DMS114 treated with DMSO at 0.1 percent for 48 hours (cell line): ENCODE data around the gene EPAS1.

Experiments used
- DNase-seq: peaks from one replicate; lab custom pipeline; 2025; ENCODE audit not compliant: unreplicated experiment; lab: John Stamatoyannopoulos, UW

Gene EPAS1

DNA sequence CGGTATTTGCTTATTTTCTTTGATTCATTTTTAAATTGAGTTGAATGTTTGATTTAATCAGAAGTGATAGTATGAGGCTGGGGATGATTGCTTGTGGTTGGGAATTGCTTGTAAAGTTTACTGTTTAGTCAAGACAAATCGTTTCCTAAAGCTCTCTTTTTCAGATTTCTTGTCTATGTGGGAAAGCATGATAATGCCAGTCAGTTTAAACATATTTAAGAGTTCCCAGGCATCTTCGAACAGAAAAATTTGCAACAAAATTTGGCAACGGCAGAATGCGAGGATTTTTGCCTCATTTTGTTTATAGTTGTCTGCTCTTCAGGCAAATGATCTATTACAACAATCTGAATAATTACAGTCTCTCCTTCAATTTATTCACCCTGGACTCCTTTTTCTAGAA lies 22.5 kb downstream of the EPAS1 start:
- no peak for DNase-seq

GRCh38 chr2:46320141-46320567 lies 22.9 kb downstream of the EPAS1 start:
- DNase-seq = no peak

DNA sequence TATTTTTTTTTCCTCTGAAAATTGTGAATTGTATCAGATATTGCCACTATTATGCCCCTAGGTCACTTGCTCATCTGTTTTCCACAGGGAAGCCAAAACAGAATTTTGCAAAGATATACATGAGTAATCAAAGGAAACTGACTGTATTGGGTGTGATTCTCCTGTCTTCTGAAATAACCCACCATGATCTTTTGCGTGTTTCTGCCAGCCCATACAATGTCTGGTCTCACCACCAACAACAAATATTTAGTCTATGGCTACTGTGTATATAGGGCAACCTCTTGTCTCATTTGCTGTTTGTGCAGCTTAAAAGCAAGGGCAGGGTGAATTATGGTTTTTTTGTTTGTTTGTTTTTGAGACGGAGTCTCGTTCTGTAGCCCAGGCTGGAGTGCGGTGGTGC lies 26.5 kb downstream of the EPAS1 start:
- no peak for DNase-seq

GRCh38 chr2:46325182-46325928 lies 28.1 kb downstream of the EPAS1 start:
- DNase-seq = no peak

- DNase-seq = no peak
Observed at GRCh38 chr2:46326231-46326980, 29.2 kb downstream of the EPAS1 start.

- no peak for DNase-seq
Observed at GRCh38 chr2:46327627-46328026, 30.4 kb downstream of the EPAS1 start.

DNA sequence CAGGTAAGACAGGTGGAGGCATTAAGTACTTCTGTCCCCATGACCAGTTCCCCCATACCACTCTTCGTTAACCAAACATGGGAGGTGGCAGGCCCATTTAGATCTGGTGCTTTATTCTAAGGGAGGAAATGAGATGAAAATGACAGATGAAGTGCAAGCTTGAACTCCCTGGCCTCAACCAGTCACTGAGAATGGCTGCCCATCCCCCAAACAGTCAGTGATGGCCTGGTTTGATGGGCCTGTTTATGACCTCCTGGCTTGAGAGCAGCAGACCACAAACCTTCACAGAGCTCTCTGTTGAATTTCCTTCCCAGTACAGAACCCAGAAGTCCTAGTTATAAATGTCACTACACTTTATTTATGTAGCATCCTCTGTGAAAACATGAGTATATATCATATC lies 31.1 kb downstream of the EPAS1 start:
- no peak for DNase-seq

DNA sequence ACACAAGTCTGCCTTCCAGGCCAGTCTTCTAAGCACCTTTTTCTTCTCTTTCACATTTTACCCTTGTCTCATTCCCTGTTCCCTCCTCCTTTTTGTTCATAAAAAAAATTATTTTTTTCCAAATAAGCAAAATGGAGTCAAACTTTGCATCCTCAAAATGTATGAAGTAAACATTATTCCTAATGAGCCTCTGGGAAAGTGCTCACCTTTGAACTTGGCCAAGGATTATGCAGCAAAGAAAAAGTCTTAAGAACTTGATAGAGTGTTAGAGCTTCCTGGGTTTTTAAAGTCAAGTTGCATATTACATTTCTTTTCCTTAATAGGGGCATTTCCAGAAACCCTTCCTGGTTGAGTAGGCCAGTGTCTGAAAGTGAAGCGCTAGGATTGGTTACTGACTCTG lies 31.6 kb downstream of the EPAS1 start:
- DNase-seq = no peak

DNA sequence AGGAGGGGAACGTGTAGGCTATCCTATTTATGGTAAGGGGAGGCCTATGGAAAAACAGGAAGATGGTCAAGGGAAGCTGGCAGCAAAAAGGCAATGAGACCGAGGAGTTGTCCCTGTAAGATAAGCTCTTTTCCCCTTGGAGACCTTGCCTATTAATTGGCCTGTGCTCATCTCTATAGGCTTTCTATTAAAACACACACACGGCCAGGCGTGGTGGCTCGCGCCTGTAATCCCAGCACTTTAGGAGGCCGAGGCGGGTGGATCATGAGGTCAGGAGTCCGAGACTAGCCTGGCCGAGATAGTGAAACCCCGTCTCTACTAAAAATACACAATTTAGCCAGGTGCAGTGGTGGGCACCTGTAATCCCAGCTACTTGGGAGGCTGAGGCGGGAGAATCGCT lies 32.1 kb downstream of the EPAS1 start:
- DNase-seq = no peak

GRCh38 chr2:46329803-46330775 lies 32.9 kb downstream of the EPAS1 start:
- DNase-seq = no peak

DNA sequence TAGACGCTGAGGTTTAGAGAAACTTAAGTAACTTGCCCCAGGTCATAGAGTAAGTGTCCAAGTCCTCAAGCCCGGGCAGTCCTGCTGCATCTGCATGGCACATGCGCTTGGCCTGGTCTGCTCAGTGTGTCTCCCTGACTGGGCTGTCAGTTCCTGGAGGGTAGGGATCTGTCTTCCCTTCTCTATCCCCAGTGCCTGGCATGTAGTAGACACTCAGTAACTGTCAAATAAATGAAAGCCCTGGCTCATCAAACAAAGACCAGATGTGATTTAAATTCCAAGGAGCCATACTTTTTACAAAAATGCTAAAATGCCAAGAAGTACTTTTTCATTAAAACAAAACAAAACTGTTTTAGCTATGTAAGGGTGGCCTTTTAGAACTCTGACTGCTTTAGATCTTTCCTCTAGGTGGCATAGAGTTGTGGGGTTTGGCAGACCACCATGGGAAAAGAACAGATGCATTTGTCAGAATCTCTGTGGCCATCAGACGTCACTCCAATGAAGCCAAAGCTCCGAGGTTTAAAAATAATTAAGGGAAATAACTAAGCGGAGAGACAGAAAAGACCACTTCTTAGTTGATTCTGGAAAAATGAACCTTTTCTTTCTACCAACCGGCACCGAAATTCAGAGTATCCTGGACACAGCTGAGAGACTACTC lies 34.0 kb downstream of the EPAS1 start:
- DNase-seq = no peak

- no peak for DNase-seq
Observed at GRCh38 chr2:46332686-46333281, 35.6 kb downstream of the EPAS1 start.

DNA sequence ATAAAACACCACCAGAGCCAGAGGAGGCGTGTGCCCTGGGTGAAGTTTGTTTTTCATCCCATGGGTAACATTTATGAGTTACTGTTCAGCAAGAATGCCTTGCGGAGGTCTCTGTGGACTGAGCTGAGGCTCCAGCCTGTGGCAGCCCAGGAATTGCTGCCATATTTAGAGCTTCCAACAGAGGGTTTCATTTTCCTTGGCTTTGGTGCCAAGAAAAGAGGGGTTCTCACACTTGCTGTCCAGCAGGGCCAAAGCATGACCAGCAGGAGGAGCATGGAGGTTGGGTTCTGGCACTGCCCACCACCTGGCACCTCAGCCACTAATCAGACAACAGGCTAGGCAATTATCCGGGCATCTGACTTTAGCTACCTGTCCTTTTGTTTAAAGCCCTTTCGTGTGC lies 36.7 kb downstream of the EPAS1 start:
- DNase-seq = no peak

DNA sequence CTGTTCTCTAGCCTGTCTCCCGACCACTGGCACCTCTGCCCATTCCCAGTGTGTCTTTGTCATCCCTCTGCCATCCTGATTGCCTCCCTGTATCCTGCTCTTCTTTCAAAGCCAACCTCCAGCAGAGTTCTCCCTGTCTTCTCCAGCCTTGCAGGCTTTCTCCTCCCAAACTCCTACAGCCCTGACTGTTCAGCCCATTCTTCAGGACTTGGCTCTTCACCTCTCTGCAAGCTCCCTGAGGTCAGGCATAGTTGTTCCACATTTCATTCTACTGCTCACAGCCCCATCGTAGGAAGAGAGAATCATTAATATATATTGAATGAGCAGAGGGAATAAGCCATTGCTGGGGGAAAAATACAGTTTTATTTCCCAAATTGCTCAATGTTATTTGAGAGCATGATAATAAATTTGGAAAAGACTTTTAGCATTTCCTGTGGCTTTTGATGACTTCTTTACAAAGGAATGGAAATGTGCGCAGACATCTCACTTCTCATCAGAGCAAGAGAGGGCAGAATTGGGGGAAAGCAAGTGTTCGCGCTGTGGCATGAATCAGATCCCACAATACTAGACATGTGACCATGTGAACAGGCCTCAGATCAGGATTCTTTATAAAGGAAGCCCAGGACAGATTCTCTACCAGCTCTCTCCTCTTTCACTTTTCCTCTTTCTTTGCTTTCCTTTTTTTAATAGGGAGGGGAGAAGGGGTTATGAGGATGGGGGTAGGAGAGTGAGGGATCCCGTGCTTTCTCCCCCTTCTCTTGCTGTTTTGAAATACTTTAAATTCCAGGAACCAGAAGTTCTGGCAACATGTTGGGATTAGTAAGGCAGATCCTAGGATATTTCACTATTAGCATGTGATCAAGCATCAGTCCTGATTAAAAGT lies 37.4 kb downstream of the EPAS1 start:
- DNase-seq = no peak

DNA sequence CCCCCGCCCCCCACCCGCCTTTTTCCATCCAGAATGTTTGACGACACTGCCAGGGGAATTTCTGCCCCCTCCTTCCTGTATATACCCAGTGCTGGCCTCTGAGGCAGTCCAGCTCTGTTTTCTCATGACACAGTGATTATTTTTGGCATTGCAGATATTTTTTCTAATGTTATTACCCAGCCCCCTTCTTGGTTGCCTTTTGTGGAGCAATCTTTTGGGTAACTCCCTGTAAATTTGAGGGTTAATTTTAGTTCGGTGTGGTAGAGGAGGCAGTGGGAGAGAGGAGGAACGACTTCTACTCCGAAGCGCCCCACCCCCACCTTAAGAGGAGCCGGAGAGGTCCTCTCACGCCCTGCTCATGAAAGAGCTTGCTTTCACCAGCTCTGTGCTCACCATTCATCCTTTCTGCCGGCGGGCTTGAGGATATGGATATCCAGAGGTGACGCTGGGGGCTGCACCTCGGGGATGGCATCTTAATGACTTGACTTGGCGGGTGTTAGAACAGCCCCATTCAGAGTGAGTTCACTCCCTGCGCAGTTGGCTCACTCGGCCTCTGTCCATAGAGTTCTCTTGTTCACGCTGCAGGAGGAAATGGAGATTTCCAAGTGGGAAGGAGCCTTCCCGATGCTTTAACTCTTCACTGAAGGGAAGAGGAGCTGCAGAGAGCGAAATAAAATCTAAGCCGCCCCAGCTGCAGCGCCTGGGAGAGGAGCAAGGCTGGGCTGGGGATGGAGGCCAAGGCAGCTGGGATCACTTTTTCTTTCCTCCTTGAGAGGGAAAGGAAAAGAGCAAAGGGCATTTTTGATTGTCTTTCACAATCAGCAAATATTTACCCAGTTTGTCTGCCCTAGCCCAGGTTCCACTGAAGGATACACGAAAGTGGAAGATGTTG lies 38.4 kb downstream of the EPAS1 start:
- no peak for DNase-seq

GRCh38 chr2:46336283-46336959 lies 39.2 kb downstream of the EPAS1 start:
- no peak for DNase-seq

- DNase-seq = no peak
Observed at GRCh38 chr2:46337208-46337994, 40.2 kb downstream of the EPAS1 start.
